ENCODE data around the gene LUC7L. TPM values are rescaled to one million over a fixed set of nuclear protein-coding genes. Genes with fewer than 3 reads are reported as not detected.

The LUC7L gene
- total RNA-seq, 1 donor from 2014 or later: 231 TPM

DNA sequence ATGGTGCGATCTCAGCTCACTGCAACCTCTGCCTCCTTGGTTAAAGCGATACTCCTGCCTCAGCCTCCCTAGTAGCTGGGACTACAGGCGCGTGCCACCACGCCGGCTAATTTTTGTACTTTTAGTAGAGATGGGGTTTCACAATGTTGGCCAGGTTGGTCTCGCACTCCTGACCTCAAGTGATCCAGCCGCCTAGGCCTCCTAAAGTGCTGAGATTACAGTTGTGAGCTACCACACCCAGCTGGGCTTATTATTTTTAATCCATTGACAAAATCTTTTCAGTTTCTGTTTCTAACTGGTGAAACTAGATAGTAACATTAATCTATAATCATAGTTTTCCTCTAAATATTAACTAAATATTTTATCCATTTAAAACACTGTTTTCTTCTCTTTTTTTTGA lies 11.3 kb upstream of the LUC7L start:
- Histone ChIP-seq H3K27me3 (no peaks in the 10 kb centered on the region), H2AFZ (replicated peaks) (no peak overlapping the region), H3K9me3 (ENCODE audit: low read depth) (no peaks in the 10 kb centered on the region), H4K20me1 (ENCODE audit: low read depth) (peaks cover 31% of the 10 kb centered on the region), H3K4me1 (no peaks in the 10 kb centered on the region), H3F3A (ENCODE audit: low read depth) (peaks cover 7% of the 10 kb centered on the region), H3K9ac (no peak overlapping the region), H3K4me3 (no peak overlapping the region), H3K79me2 (ENCODE audit: low read depth) (peaks cover 97% of the 10 kb centered on the region), H3K4me2 (no peak overlapping the region), H3K36me3 (no peaks in the 10 kb centered on the region), H3K27ac (no peak overlapping the region)
- Mint-ChIP-seq H3K4me1 (peaks cover 16% of the 10 kb centered on the region), H3K36me3 (peaks cover 21% of the 10 kb centered on the region), H3K27me3 (ENCODE audit: insufficient read depth, low read depth) (no peaks in the 10 kb centered on the region), H3K27ac (no peak overlapping the region), H3K4me3 (no peak overlapping the region), H3K9me3 (peaks cover 2% of the 10 kb centered on the region)
- DNase-seq (ENCODE audit: low spot score): no peak
- TF ChIP-seq EZH2 (IDR thresholded peaks at IDR 0.05) (no peak), EZH2phosphoT487 (IDR thresholded peaks at IDR 0.05) (no peak)
- TF ChIP-seq, protein P1, sequence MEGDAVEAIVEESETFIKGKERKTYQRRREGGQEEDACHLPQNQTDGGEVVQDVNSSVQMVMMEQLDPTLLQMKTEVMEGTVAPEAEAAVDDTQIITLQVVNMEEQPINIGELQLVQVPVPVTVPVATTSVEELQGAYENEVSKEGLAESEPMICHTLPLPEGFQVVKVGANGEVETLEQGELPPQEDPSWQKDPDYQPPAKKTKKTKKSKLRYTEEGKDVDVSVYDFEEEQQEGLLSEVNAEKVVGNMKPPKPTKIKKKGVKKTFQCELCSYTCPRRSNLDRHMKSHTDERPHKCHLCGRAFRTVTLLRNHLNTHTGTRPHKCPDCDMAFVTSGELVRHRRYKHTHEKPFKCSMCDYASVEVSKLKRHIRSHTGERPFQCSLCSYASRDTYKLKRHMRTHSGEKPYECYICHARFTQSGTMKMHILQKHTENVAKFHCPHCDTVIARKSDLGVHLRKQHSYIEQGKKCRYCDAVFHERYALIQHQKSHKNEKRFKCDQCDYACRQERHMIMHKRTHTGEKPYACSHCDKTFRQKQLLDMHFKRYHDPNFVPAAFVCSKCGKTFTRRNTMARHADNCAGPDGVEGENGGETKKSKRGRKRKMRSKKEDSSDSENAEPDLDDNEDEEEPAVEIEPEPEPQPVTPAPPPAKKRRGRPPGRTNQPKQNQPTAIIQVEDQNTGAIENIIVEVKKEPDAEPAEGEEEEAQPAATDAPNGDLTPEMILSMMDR (IDR thresholded peaks at IDR 0.05): no peak

DNA sequence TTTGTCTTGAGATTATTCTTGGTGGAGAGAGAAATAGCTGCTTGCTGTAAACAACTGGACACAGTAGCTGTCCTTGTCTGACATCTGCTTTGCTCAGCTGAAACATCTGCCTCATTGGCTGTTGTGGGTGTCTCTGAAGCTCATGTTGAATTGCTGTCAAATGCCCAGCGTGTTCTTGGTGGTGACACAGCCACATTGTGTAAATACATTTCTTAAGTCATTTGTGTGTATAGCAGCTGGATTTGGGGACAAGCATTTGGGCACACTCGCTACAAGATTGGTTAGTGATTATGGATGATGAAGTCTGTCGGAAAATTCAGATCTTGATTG lies 10.7 kb upstream of the LUC7L start:
- H3K36me3 ChIP-seq: no peaks in the 10 kb centered on the region
- no peaks in the 10 kb centered on the region for H3K9me3 ChIP-seq (ENCODE audit: low read depth)
- no peak overlapping the region for H2AFZ ChIP-seq (replicated peaks)
- Mint-ChIP-seq H3K9me3 (peaks cover 2% of the 10 kb centered on the region), H3K27me3 (ENCODE audit: insufficient read depth, low read depth) (peaks cover 3% of the 10 kb centered on the region), H3K27ac (no peak overlapping the region), H3K36me3 (peaks cover 18% of the 10 kb centered on the region), H3K4me3 (peak overlapping the region; percentile 2), H3K4me1 (peaks cover 16% of the 10 kb centered on the region)
- no peak overlapping the region for H3K4me3 ChIP-seq
- peaks cover 93% of the 10 kb centered on the region for H3K79me2 ChIP-seq (ENCODE audit: low read depth)
- no peaks in the 10 kb centered on the region for H3K27me3 ChIP-seq
- TF ChIP-seq, protein P1 (IDR thresholded peaks at IDR 0.05): no peak
- TF ChIP-seq EZH2 (IDR thresholded peaks at IDR 0.05) (no peak), EZH2phosphoT487 (IDR thresholded peaks at IDR 0.05) (no peak)
- no peak overlapping the region for H3K4me2 ChIP-seq
- no peak overlapping the region for H3K27ac ChIP-seq
- H3F3A ChIP-seq (ENCODE audit: low read depth): peaks cover 13% of the 10 kb centered on the region
- peaks cover 28% of the 10 kb centered on the region for H4K20me1 ChIP-seq (ENCODE audit: low read depth)
- no peak for DNase-seq (ENCODE audit: low spot score)
- H3K4me1 ChIP-seq: no peaks in the 10 kb centered on the region
- no peak overlapping the region for H3K9ac ChIP-seq

DNA sequence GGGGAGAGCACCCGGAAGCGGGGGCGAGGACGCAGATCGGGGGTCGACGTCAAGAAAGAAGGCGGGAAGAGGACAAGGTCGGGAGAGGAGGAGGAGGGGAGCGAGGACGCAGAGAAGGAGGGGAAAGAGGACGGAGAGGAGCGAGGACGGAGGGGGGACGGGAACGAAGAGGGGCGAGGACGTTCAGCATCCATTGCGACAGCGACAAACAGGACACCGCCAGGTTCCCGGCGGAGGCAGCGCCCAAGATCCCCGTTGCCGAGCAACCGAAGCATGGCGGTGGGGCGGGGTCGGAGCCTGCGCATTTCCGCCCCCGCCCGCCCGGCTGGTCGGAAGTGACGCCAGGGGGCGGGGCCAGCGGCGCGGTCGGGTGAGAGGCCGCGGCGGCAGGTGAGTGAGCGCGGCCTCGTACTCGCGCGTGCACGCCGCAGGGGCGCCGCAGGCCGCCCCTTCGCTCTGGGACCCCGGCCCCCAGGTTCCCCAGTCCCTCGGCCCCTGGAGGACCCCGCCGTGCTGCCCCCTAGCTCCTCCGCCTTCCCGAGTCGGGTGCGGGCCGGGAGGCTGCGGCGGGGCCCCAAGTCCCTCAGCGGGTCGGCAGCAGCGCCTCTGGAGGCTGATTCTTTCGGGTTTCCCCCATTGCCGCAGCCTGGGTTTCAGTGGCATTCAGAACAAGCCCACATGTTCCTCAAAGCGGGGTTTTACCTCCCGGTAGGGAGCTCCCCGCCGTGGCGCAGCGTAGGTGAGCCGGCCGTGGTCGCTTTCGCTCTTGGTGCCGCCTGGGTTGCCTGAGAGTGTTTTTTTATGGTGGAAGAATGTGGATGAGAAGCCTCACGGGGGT lies 5.4 kb upstream of the LUC7L start, which contains the start of gene FAM234A:
TSS of gene FAM234A (plus strand) at position 354 of the 838 bp plus-strand sequence. CDS start 19,593 bp downstream, outside the sequence.
- Histone ChIP-seq H3K9me3 (ENCODE audit: low read depth) (no peaks in the 10 kb centered on the region), H2AFZ (replicated peaks) (peak within 1 kb of the TSS; percentile 96), H3K36me3 (no peaks in the 10 kb centered on the region), H3K4me1 (no peaks in the 10 kb centered on the region), H3K79me2 (ENCODE audit: low read depth) (peaks cover 44% of the 10 kb centered on the region), H3F3A (ENCODE audit: low read depth) (peaks cover 24% of the 10 kb centered on the region), H3K4me3 (peak within 1 kb of the TSS; percentile 79), H3K9ac (peak within 1 kb of the TSS; percentile 76), H3K27me3 (no peaks in the 10 kb centered on the region), H3K4me2 (peak within 1 kb of the TSS; percentile 79), H4K20me1 (ENCODE audit: low read depth) (peaks cover 8% of the 10 kb centered on the region), H3K27ac (peak within 1 kb of the TSS; percentile 86)
- no peak for TF ChIP-seq EZH2 (IDR thresholded peaks at IDR 0.05)
- TF ChIP-seq, protein P1 (IDR thresholded peaks at IDR 0.05): peak; percentile 58
- no peak for TF ChIP-seq EZH2phosphoT487 (IDR thresholded peaks at IDR 0.05)
- peaks cover 6% of the 10 kb centered on the region for H3K27me3 Mint-ChIP-seq (ENCODE audit: insufficient read depth, low read depth)
- H3K4me3 Mint-ChIP-seq: peak within 1 kb of the TSS; percentile 99
- H3K27ac Mint-ChIP-seq: peak within 1 kb of the TSS; percentile 94
- peaks cover 14% of the 10 kb centered on the region for H3K4me1 Mint-ChIP-seq
- DNase-seq (ENCODE audit: low spot score): peak; percentile 99
- H3K9me3 Mint-ChIP-seq: peaks cover 2% of the 10 kb centered on the region
- peaks cover 7% of the 10 kb centered on the region for H3K36me3 Mint-ChIP-seq
